ENCODE data around the gene SUGCT. TPM values are rescaled to one million over a fixed set of nuclear protein-coding genes. Genes with fewer than 3 reads are reported as not detected.

SUGCT gene
- total and polyA plus RNA-seq, 2 of the 8 experiments (the other 6 are each of a cell fraction or from before 2014, with no cell fraction given) = 2.8 to 5.4 TPM

- no peaks in the 10 kb centered on the region for H3K36me3 ChIP-seq (ENCODE audit: control insufficient read depth in 2 of 4, insufficient read depth in 4 of 4, low read length in 3 of 4)
- H4K20me1 ChIP-seq (replicated peaks in 1 of 2; ENCODE audit: control insufficient read depth in 1 of 2, insufficient read depth in 2 of 2, low read length in 2 of 2) = no peaks in the 10 kb centered on the region
- H3K56ac ChIP-seq (replicated peaks; ENCODE audit: insufficient read length, low read depth, low read length) = no peak overlapping the region
- POLR2A ChIA-PET (ENCODE audit: partially characterized antibody) = no interaction called here
- no peak overlapping the region for H4K91ac ChIP-seq (replicated peaks; ENCODE audit: insufficient read length, low read length)
- no peak overlapping the region for H3K27ac ChIP-seq (ENCODE audit: low read depth, low read length)
- peaks cover 0 to 3% of the 10 kb centered on the region in 2 experiments; a peak in 1 of 4 replicates for H3K9me3 ChIP-seq (ENCODE audit: insufficient read depth in 2 of 2, low read depth in 1 of 2, low read length in 1 of 2)
- 91% methylated on average over 3 of the region's 3 CpGs; no CpG with 5 or more reads in 1 of the 2 experiments for WGBS, 2 experiments (ENCODE audit: extremely low coverage in 1 of 2, insufficient coverage in 1 of 2, insufficient read length in 1 of 2, insufficient replicate concordance in 2 of 2, low coverage in 1 of 2, low lambda C conversion rate in 2 of 2, missing lambda C conversion rate in 1 of 2)
- H3K4ac ChIP-seq (replicated peaks; ENCODE audit: insufficient read length, low read depth, low read length) = no peak overlapping the region
- H2AK5ac ChIP-seq (ENCODE audit: low read depth, low read length) = no peak overlapping the region
- H2BK15ac ChIP-seq (ENCODE audit: low read length) = no peak overlapping the region
- H3K79me1 ChIP-seq (ENCODE audit: low read depth, low read length) = no peaks in the 10 kb centered on the region
- no peak overlapping the region for H4K5ac ChIP-seq (ENCODE audit: insufficient read length, low read depth, low read length)
- H2BK12ac ChIP-seq (ENCODE audit: low read depth, low read length) = no peak overlapping the region
- no peak overlapping the region for H2BK5ac ChIP-seq (ENCODE audit: low read depth, low read length)
- FAIRE-seq (no peak), DNase-seq (ENCODE audit: low read depth in 1 of 2, low spot score in 2 of 2) (no peak)
- no peaks in the 10 kb centered on the region for H3K23me2 ChIP-seq (ENCODE audit: low read depth, low read length)
- H3K23ac ChIP-seq (ENCODE audit: insufficient read length) = no peak overlapping the region
- H3K14ac ChIP-seq (ENCODE audit: insufficient read length) = no peak overlapping the region
- no peak overlapping the region for H2AFZ ChIP-seq (ENCODE audit: low read length)
- H2BK20ac ChIP-seq (ENCODE audit: low read length) = no peak overlapping the region
- H3K4me1 ChIP-seq (replicated peaks in 1 of 4; ENCODE audit: control insufficient read depth in 3 of 4, insufficient read depth in 4 of 4, low read length in 3 of 4) = peaks cover 0 to 3% (median under 1%) of the 10 kb centered on the region in 4 experiments; a peak in 2 of 7 replicates
- CTCF ChIA-PET (ENCODE audit: partially characterized antibody) = interaction anchor here (2.3 to 3.4 kb wide), 2 partner anchors 13 to 21 kb away, joined by 9 to 17 read pairs; no protein-coding TSS in a partner anchor
- no peaks in the 10 kb centered on the region for H3K79me2 ChIP-seq (ENCODE audit: control insufficient read depth in 1 of 2, insufficient read depth in 2 of 2, low read length in 2 of 2)
- H3K9ac ChIP-seq (replicated peaks in 1 of 4; ENCODE audit: extremely low read depth in 1 of 4, low read depth in 3 of 4, low read length in 3 of 4) = no peak overlapping the region
- no peak overlapping the region for H3K4me3 ChIP-seq (ENCODE audit: extremely low read depth in 1 of 4, insufficient read depth in 2 of 4, low read depth in 3 of 4, low read length in 4 of 4)
- no peak overlapping the region for H2BK120ac ChIP-seq (replicated peaks; ENCODE audit: low read depth, low read length)
- H3K27me3 ChIP-seq (replicated peaks in 1 of 4; ENCODE audit: control insufficient read depth in 3 of 4, extremely low read depth in 1 of 4, insufficient read depth in 3 of 4, low read length in 3 of 4) = no peaks in the 10 kb centered on the region
- H3K4me2 ChIP-seq (ENCODE audit: insufficient read depth in 1 of 2, low read depth in 2 of 2, low read length in 2 of 2) = no peak overlapping the region
- TF ChIP-seq BCL11A (IDR thresholded peaks at IDR 0.05; ENCODE audit: low read depth in 2 of 2, low read length in 2 of 2) = no peak
- TF ChIP-seq YY1 (IDR thresholded peaks at IDR 0.05; ENCODE audit: low read depth, low read length) = no peak
- no peak for TF ChIP-seq RAD21 (IDR thresholded peaks at IDR 0.05 in 1 of 2, conservative IDR thresholded peaks at IDR 0.05 in 1 of 2; ENCODE audit: low read depth in 2 of 2, low read length in 2 of 2)
- no peak for TF ChIP-seq RBBP5 (IDR thresholded peaks at IDR 0.05; ENCODE audit: borderline replicate concordance, low read depth, low read length)
- no peak for TF ChIP-seq TAF1 (IDR thresholded peaks at IDR 0.05; ENCODE audit: low read depth, low read length)
- TF ChIP-seq EZH2 (IDR thresholded peaks at IDR 0.05; ENCODE audit: low read depth, low read length, severe bottlenecking) = no peak
- no peak for TF ChIP-seq RXRA (IDR thresholded peaks at IDR 0.05; ENCODE audit: insufficient read depth, low read depth, low read length)
- TF ChIP-seq HDAC6 (IDR thresholded peaks at IDR 0.05; ENCODE audit: low read depth, low read length) = no peak
- no peak overlapping the region for H3K18ac ChIP-seq (ENCODE audit: extremely low read depth, low read length)
- H4K8ac ChIP-seq (ENCODE audit: extremely low read depth, insufficient read depth, low read length) = no peak overlapping the region
Observed at GRCh38 chr7:40694991-40695390, 560.2 kb downstream of the SUGCT start.
